ENCODE measurements around the gene ASCC2.
"Not testable (repeated sequence)": the region's sequence is repeated elsewhere in the genome, so short reads cannot be mapped to it uniquely, and the experiment has no call there.

Gene ASCC2

DNA sequence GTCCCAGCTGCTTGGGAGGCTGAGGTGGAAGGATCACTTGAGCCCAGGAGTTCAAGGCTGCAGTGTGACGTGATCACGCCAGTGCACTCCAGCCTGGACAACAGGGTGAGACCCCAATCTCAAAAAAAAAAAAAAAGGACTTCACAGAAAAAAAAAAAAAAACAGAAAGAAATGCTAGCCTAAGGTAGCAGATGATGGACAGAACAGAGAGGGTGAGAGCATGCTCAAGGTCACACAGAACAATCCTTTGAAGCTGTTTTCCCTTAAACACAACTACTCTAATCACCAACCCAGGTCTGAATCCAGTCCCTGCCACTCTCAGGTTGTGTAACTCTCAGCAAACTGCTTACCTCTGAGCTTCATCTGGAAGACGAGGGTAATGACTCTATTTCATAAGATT is 81.0 kb downstream of the ASCC2 start:
- H3K4me1 ChIP-seq (ENCODE audit: control insufficient read depth, insufficient read depth, low read length, poor library complexity, severe bottlenecking): no peaks in the 10 kb centered on the region
- whole genome bisulfite sequencing, 2 experiments (ENCODE audit: insufficient coverage in 2 of 2): 92 to 100% methylated on average over 1 of the region's 3 CpGs

GRCh38 chr22:29756341-29756740 is 81.7 kb downstream of the ASCC2 start:
- Histone ChIP-seq H3K36me3 (ENCODE audit: control insufficient read depth, insufficient read depth, low read length) (no peaks in the 10 kb centered on the region), H3K4me1 (ENCODE audit: control insufficient read depth, insufficient read depth, low read length, poor library complexity, severe bottlenecking) (no peaks in the 10 kb centered on the region), H3K4me3 (ENCODE audit: extremely low read depth, insufficient read depth, low read length, poor library complexity, severe bottlenecking) (no peak overlapping the region), H3K27ac (ENCODE audit: low read depth, low read length, severe bottlenecking) (no peak overlapping the region), H3K9me3 (ENCODE audit: control insufficient read depth, low read length) (no peaks in the 10 kb centered on the region)
- WGBS, 2 experiments (ENCODE audit: insufficient coverage in 2 of 2): 93 to 95% methylated on average over 4 to 7 of the region's 7 CpGs

More for the DNA sequence above, 81.0 kb downstream of the ASCC2 start:
- no peaks in the 10 kb centered on the region for H3K36me3 ChIP-seq (ENCODE audit: control insufficient read depth, insufficient read depth, low read length)
- no peak overlapping the region for H3K27ac ChIP-seq (ENCODE audit: low read depth, low read length, severe bottlenecking)
- H3K9me3 ChIP-seq (ENCODE audit: control insufficient read depth, low read length): no peaks in the 10 kb centered on the region
- no peak overlapping the region for H3K4me3 ChIP-seq (ENCODE audit: extremely low read depth, insufficient read depth, low read length, poor library complexity, severe bottlenecking)

- H3K4me1 ChIP-seq (ENCODE audit: control insufficient read depth, insufficient read depth, low read length, poor library complexity, severe bottlenecking): no peaks in the 10 kb centered on the region
- WGBS, 2 experiments (ENCODE audit: insufficient coverage in 2 of 2): 87 to 90% methylated on average over 8 to 9 of the region's 9 CpGs
- no peaks in the 10 kb centered on the region for H3K36me3 ChIP-seq (ENCODE audit: control insufficient read depth, insufficient read depth, low read length)
- no peaks in the 10 kb centered on the region for H3K9me3 ChIP-seq (ENCODE audit: control insufficient read depth, low read length)
- H3K4me3 ChIP-seq (ENCODE audit: extremely low read depth, insufficient read depth, low read length, poor library complexity, severe bottlenecking): no peak overlapping the region
- no peak overlapping the region for H3K27ac ChIP-seq (ENCODE audit: low read depth, low read length, severe bottlenecking)
Observed at GRCh38 chr22:29755889-29756288, 82.2 kb downstream of the ASCC2 start.

GRCh38 chr22:29754658-29755395 is 83.2 kb downstream of the ASCC2 start:
- H3K36me3 ChIP-seq (ENCODE audit: control insufficient read depth, insufficient read depth, low read length); H3K27ac ChIP-seq (ENCODE audit: low read depth, low read length, severe bottlenecking): not testable (repeated sequence)
- WGBS, 2 experiments (ENCODE audit: insufficient coverage in 2 of 2): 93 to 94% methylated on average over 6 to 11 of the region's 11 CpGs

DNA sequence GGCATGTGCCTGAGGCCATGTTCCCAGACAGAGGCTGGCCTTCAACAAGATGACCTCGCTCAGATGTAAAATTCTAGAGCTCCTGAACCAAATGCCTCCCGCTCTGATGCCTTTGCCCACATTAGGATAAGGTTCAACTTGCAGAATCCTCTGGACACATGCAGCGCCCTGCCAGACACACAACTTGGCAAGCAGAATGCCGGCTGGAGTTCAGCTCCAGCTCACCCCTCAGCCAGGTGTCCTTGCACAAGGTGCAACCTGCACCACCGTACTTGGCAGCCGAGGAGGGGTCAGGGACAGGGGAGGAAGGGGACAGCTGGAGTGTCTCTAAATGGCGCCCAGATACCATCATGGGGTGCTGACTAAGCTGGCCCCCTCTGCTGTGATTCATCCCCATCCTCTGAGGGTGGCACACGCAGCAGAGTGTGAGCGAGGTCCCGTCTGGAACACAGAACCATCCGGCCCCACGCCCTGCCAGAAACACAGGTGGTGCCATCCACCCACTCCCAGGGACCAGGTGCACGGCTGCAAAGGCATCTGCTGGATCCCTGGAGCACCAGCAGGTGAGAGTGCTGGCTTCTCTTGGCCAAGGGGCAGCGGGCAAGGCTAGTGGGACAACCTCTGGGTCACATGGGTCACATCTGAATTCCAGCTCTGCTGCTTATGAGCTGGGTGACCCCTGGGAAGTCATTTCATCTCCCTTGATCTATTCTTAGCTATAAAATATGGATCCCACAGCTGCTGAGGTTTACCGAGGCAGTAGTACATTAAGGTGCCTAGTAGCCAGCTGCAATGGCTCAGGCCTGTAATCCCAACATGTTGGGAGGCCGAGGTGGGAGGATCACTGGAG is 84.0 kb downstream of the ASCC2 start:
- no peaks in the 10 kb centered on the region for H3K4me1 ChIP-seq (ENCODE audit: control insufficient read depth, insufficient read depth, low read length, poor library complexity, severe bottlenecking)
- H3K9me3 ChIP-seq (ENCODE audit: control insufficient read depth, low read length): no peaks in the 10 kb centered on the region
- no peak overlapping the region for H3K4me3 ChIP-seq (ENCODE audit: extremely low read depth, insufficient read depth, low read length, poor library complexity, severe bottlenecking)
- H3K36me3 ChIP-seq (ENCODE audit: control insufficient read depth, insufficient read depth, low read length): no peaks in the 10 kb centered on the region
- 84 to 91% methylated on average over 14 to 16 of the region's 16 CpGs for WGBS, 2 experiments (ENCODE audit: insufficient coverage in 2 of 2)
- no peak overlapping the region for H3K27ac ChIP-seq (ENCODE audit: low read depth, low read length, severe bottlenecking)

More at GRCh38 chr22:29754658-29755395, 83.2 kb downstream of the ASCC2 start:
- H3K4me3 ChIP-seq (ENCODE audit: extremely low read depth, insufficient read depth, low read length, poor library complexity, severe bottlenecking); H3K9me3 ChIP-seq (ENCODE audit: control insufficient read depth, low read length); H3K4me1 ChIP-seq (ENCODE audit: control insufficient read depth, insufficient read depth, low read length, poor library complexity, severe bottlenecking): not testable (repeated sequence)

- WGBS, 2 experiments (ENCODE audit: insufficient coverage in 2 of 2): 95 to 100% methylated on average over 2 of the region's 2 CpGs
- Histone ChIP-seq H3K27ac (ENCODE audit: low read depth, low read length, severe bottlenecking) (no peak overlapping the region), H3K9me3 (ENCODE audit: control insufficient read depth, low read length) (no peaks in the 10 kb centered on the region), H3K4me1 (ENCODE audit: control insufficient read depth, insufficient read depth, low read length, poor library complexity, severe bottlenecking) (no peaks in the 10 kb centered on the region), H3K36me3 (ENCODE audit: control insufficient read depth, insufficient read depth, low read length) (no peaks in the 10 kb centered on the region), H3K4me3 (ENCODE audit: extremely low read depth, insufficient read depth, low read length, poor library complexity, severe bottlenecking) (no peak overlapping the region)
Observed at GRCh38 chr22:29751669-29752068, 86.4 kb downstream of the ASCC2 start.

- 76 to 96% methylated on average over 4 to 6 of the region's 11 CpGs for WGBS, 2 experiments (ENCODE audit: insufficient coverage in 2 of 2)
- H3K4me3 ChIP-seq (ENCODE audit: extremely low read depth, insufficient read depth, low read length, poor library complexity, severe bottlenecking): no peak overlapping the region
- no peaks in the 10 kb centered on the region for H3K9me3 ChIP-seq (ENCODE audit: control insufficient read depth, low read length)
- H3K4me1 ChIP-seq (ENCODE audit: control insufficient read depth, insufficient read depth, low read length, poor library complexity, severe bottlenecking): no peaks in the 10 kb centered on the region
- peaks cover 7% of the 10 kb centered on the region for H3K36me3 ChIP-seq (ENCODE audit: control insufficient read depth, insufficient read depth, low read length)
- H3K27ac ChIP-seq (ENCODE audit: low read depth, low read length, severe bottlenecking): no peak overlapping the region
Observed at GRCh38 chr22:29750559-29751538, 87.2 kb downstream of the ASCC2 start.

- Histone ChIP-seq H3K4me1 (ENCODE audit: control insufficient read depth, insufficient read depth, low read length, poor library complexity, severe bottlenecking) (no peaks in the 10 kb centered on the region), H3K9me3 (ENCODE audit: control insufficient read depth, low read length) (no peaks in the 10 kb centered on the region), H3K27ac (ENCODE audit: low read depth, low read length, severe bottlenecking) (no peak overlapping the region), H3K36me3 (ENCODE audit: control insufficient read depth, insufficient read depth, low read length) (peaks cover 13% of the 10 kb centered on the region), H3K4me3 (ENCODE audit: extremely low read depth, insufficient read depth, low read length, poor library complexity, severe bottlenecking) (no peak overlapping the region)
- 84 to 94% methylated on average over 2 to 3 of the region's 3 CpGs for WGBS, 2 experiments (ENCODE audit: insufficient coverage in 2 of 2)
Observed at GRCh38 chr22:29750029-29750428, 88.0 kb downstream of the ASCC2 start.

DNA sequence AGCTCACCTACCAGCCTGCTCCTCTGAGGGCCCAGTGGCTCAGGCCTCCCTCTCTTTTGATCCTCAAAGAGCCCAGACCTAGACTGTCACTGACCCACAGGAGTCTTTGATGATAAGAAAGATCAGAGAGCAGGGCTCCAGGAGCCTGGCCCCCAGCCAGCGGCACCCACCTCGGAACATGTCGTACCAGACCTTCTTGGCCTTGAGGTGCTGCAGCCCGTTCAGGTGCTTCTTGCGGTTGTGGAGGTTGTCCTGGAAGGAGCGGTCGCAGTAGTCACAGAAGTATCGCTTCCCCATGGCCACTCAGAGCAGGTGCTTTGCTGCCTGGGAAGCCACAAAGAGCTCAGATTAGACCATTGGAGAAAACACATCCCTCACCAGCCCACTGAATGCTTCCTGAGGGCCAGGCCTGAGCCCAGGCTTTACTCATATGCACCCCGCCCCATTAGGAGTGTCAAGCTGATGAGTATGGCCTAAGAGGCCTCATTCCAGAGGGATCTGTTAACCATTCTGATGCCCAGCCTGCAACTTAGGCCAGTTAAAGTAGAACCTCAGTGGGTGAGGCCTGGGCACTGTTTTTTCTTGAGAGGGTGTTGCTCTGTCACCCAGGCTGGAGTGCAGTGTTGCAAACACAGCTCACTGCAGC is 89.7 kb downstream of the ASCC2 start:
- Histone ChIP-seq H3K27ac (ENCODE audit: low read depth, low read length, severe bottlenecking) (no peak overlapping the region), H3K4me3 (ENCODE audit: extremely low read depth, insufficient read depth, low read length, poor library complexity, severe bottlenecking) (no peak overlapping the region), H3K4me1 (ENCODE audit: control insufficient read depth, insufficient read depth, low read length, poor library complexity, severe bottlenecking) (no peaks in the 10 kb centered on the region), H3K9me3 (ENCODE audit: control insufficient read depth, low read length) (no peaks in the 10 kb centered on the region), H3K36me3 (ENCODE audit: control insufficient read depth, insufficient read depth, low read length) (peaks cover 13% of the 10 kb centered on the region)
- WGBS, 2 experiments (ENCODE audit: insufficient coverage in 2 of 2): 91 to 96% methylated on average over 6 to 7 of the region's 9 CpGs

- H3K9me3 ChIP-seq (ENCODE audit: control insufficient read depth, low read length): no peaks in the 10 kb centered on the region
- 94 to 100% methylated on average over 2 to 7 of the region's 7 CpGs for WGBS, 2 experiments (ENCODE audit: insufficient coverage in 2 of 2)
- H3K36me3 ChIP-seq (ENCODE audit: control insufficient read depth, insufficient read depth, low read length): peaks cover 13% of the 10 kb centered on the region
- no peak overlapping the region for H3K4me3 ChIP-seq (ENCODE audit: extremely low read depth, insufficient read depth, low read length, poor library complexity, severe bottlenecking)
- no peaks in the 10 kb centered on the region for H3K4me1 ChIP-seq (ENCODE audit: control insufficient read depth, insufficient read depth, low read length, poor library complexity, severe bottlenecking)
- H3K27ac ChIP-seq (ENCODE audit: low read depth, low read length, severe bottlenecking): no peak overlapping the region
Observed at GRCh38 chr22:29747832-29748231, 90.2 kb downstream of the ASCC2 start.

Measured in mesodermal cell (in vitro differentiated cells).